ENCODE data around the gene ZDHHC11B. TPM values are rescaled to one million over a fixed set of nuclear protein-coding genes. Genes with fewer than 3 reads are reported as not detected.
"Not testable (repeated sequence)": the region's sequence is repeated elsewhere in the genome, so short reads cannot be mapped to it uniquely, and the experiment has no call there.

Gene ZDHHC11B
- polyA plus RNA-seq, 1 experiment, result 0.05 TPM

- Histone ChIP-seq H3K4me3 (ENCODE audit: low read depth, low read length) (no peak overlapping the region), H3K36me3 (ENCODE audit: control insufficient read depth, insufficient read depth, low read length) (no peaks in the 10 kb centered on the region), H3K27me3 (ENCODE audit: control insufficient read depth, insufficient read depth, low read length) (no peaks in the 10 kb centered on the region; the same call in 1 of the 2 replicates)
- no peak for TF ChIP-seq CTCF (IDR thresholded peaks at IDR 0.05; ENCODE audit: insufficient read depth, low read depth, low read length)
- CTCF ChIA-PET, result no interaction called here
- DNase-seq (ENCODE audit: low read depth), result no peak
- POLR2A ChIA-PET, result no interaction called here
Observed at GRCh38 chr5:773517-774264, 10.8 kb downstream of the ZDHHC11B start.

DNA sequence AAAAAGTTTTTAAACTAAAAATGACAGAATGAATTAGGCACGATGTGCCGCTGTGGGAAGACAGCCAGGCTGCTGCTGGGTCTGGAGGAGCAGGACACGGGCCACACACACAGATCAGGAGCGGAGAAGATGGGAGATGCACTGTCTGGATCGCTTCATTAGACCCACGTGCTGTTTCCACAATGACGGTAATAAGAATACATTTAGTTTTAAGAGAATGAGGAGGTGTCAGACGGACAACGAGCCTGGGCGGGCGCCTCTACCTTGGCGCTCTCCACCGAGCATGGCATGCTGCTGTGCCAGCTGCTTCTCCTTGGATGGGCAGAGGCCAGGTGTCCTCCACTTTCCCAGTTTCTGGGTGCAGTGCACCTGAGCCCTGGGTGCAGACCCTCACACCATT lies 11.6 kb downstream of the ZDHHC11B start:
- H3K36me3 ChIP-seq (ENCODE audit: control insufficient read depth, insufficient read depth, low read length); H3K4me3 ChIP-seq (ENCODE audit: low read depth, low read length); CTCF ChIA-PET; H3K27me3 ChIP-seq (ENCODE audit: control insufficient read depth, insufficient read depth, low read length); DNase-seq (ENCODE audit: low read depth); POLR2A ChIA-PET: not testable (repeated sequence)

DNA sequence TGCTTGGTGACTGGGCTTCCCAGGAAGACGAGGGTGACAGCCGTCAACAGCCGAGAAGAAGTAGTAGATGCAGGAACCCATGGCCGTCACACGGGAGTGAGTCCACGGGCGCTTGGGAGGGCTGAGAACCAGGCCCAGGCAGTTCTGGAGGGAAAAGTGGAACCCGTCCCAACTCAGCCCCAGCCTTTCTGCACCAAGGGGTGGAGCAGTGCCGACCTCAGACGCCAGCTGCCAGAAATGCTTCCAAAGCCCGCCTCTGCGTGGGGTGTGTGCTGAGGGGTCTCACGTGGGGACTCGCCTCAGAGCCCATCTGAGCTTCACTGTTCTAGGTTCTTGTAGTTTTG lies 12.0 kb downstream of the ZDHHC11B start:
- DNase-seq (ENCODE audit: low read depth); POLR2A ChIA-PET; H3K4me3 ChIP-seq (ENCODE audit: low read depth, low read length); CTCF ChIA-PET; H3K27me3 ChIP-seq (ENCODE audit: control insufficient read depth, insufficient read depth, low read length); H3K36me3 ChIP-seq (ENCODE audit: control insufficient read depth, insufficient read depth, low read length): not testable (repeated sequence)

DNA sequence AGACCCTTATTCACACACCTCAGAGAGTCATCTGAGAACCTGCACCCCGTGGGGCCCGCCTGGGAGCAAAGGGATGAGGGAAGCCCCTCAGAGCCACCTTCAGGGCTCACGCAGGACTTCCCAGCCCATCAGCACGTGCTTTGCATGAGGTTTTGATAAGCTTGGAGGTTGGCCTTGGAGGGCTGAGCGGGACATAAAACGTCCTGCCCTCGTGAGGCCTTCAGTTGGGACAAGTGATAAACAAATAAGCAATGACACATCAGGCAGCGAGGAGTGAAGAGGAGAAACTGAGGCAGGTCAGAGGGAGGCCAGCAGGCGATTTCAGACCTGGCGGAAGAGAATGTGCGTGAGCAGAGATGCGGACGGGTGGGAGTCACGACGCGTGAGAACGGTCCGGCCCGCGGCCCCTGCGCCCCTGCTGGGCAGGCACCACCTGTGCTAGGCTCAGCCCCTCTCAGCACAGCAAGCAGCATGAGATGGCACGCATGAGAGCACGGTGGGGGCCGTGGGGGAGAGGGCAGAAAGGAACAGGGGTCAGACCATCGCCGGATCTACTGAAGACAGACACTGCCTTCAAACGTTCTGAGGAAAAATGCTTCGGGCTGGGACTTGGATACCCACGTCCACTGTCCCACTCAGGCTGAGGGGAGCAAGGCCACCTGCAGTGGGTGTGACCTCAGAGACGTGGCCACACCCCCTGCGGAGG lies 12.5 kb downstream of the ZDHHC11B start:
- H3K27me3 ChIP-seq (ENCODE audit: control insufficient read depth, insufficient read depth, low read length); H3K4me3 ChIP-seq (ENCODE audit: low read depth, low read length); POLR2A ChIA-PET; H3K36me3 ChIP-seq (ENCODE audit: control insufficient read depth, insufficient read depth, low read length); DNase-seq (ENCODE audit: low read depth); CTCF ChIA-PET: not testable (repeated sequence)

DNA sequence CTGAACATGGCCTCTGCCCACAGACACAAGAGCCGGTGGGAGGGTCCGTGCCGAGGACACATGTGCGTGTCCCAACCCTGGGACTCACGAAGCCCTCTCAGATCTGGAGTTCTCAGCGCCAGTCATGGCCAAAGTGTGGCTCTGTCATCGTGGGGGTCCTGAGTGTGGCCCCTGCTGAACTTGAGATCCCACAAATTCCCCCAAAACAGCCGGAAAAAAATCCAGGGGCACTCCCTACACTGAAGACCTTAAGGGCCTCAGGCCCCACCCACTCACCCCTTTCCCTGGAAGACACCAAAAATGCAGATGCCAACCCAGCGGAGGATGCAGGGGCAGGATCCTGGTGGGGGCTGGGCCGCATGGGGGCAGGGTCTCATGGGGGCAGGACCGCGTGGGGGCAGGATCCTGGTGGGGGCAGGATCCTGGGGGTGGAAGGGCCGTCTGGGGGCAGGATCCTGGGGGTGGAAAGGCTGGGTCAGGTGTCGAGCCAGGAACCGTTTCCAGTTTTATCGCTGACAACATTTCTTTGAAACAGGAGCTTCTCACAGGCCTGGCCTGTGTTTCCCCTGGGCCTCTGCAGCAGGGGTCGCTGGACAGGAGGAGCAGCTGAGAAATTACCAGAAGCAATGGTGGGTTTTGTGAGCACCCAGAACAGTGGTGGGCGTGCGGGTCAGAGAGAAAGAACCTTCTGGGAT lies 13.3 kb downstream of the ZDHHC11B start:
- CTCF ChIA-PET; DNase-seq (ENCODE audit: low read depth); POLR2A ChIA-PET; H3K36me3 ChIP-seq (ENCODE audit: control insufficient read depth, insufficient read depth, low read length); H3K4me3 ChIP-seq (ENCODE audit: low read depth, low read length); H3K27me3 ChIP-seq (ENCODE audit: control insufficient read depth, insufficient read depth, low read length): not testable (repeated sequence)

GRCh38 chr5:770585-770984 lies 13.9 kb downstream of the ZDHHC11B start:
- CTCF ChIA-PET; H3K36me3 ChIP-seq (ENCODE audit: control insufficient read depth, insufficient read depth, low read length): not testable (repeated sequence)

GRCh38 chr5:769485-770145 lies 14.9 kb downstream of the ZDHHC11B start:
- POLR2A ChIA-PET; H3K36me3 ChIP-seq (ENCODE audit: control insufficient read depth, insufficient read depth, low read length); CTCF ChIA-PET; H3K27me3 ChIP-seq (ENCODE audit: control insufficient read depth, insufficient read depth, low read length); DNase-seq (ENCODE audit: low read depth); H3K4me3 ChIP-seq (ENCODE audit: low read depth, low read length): not testable (repeated sequence)

More at GRCh38 chr5:770585-770984, 13.9 kb downstream of the ZDHHC11B start:
- H3K4me3 ChIP-seq (ENCODE audit: low read depth, low read length); DNase-seq (ENCODE audit: low read depth); H3K27me3 ChIP-seq (ENCODE audit: control insufficient read depth, insufficient read depth, low read length); POLR2A ChIA-PET: not testable (repeated sequence)

All from BJ (cell line).